NCI-H1694 treated with DMSO at 0.1 percent for 48 hours (cell line): Measurements from ENCODE around the gene RFTN2.
"Not testable (repeated sequence)": the region's sequence is repeated elsewhere in the genome, so short reads cannot be mapped to it uniquely, and the experiment has no call there.

ENCODE experiments used
- DNase-seq: peaks from one replicate; lab custom pipeline; 2025; lab: John Stamatoyannopoulos, UW

RFTN2 gene

DNA sequence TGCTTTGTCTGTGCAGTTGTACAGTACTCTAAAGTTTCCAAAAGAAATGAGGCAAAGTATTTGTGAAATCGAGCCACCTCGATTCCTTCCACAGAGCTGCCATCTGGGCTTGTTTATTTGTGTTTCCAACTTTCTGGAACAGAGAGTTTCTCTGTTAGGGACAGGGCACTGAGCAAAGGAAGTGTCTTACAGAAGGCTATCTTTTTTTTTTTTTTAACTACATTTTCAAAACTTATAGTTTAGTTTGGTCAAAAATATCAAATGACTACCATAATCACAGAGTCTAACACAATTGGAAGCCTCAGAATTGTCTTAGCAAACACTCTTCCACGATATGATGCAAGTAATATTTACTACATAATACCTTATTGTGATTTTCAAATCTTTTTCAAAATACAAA lies 796 bp downstream of the RFTN2 start:
- DNase-seq, result no peak

DNA sequence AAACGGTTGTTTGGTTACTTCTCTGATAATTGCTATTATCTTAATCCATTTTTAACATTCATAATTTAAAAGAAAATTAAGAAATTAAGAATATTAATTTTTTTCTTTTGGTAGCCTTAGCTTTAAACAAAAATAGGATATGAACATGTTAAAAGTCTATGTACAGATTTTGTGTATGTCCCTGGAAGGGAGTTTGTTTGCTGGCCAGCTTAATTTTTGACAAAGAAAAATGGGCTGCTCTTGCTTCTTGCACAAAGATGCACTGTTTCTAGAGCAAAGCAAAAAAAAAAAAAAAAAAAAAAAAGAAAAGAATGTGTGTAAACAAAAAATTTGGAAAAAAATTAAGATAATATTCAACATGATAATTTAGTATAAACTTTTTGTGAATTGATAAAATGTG lies 1.3 kb downstream of the RFTN2 start:
- no peak for DNase-seq

DNA sequence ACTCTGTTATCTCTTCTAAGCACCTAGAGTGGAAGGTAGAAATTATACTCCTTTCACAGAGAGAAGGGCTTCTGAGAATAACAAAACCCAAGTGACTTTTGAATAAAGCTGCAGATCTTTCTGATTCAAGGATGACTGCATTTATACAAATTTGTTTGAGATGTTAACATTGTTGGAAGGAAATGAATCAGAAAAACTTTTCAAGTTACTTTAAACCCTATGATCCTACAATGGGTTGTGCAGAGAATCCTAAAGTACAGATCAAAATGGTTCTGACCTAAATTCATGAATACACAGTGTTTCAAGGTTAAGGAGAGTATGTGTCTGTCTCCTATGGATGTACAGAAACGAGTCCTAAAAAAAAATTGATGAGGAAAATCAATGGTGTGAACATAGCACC lies 1.8 kb downstream of the RFTN2 start:
- no peak for DNase-seq

- no peak for DNase-seq
Measured at GRCh38 chr2:197673106-197673505, 2.3 kb downstream of the RFTN2 start.

DNA sequence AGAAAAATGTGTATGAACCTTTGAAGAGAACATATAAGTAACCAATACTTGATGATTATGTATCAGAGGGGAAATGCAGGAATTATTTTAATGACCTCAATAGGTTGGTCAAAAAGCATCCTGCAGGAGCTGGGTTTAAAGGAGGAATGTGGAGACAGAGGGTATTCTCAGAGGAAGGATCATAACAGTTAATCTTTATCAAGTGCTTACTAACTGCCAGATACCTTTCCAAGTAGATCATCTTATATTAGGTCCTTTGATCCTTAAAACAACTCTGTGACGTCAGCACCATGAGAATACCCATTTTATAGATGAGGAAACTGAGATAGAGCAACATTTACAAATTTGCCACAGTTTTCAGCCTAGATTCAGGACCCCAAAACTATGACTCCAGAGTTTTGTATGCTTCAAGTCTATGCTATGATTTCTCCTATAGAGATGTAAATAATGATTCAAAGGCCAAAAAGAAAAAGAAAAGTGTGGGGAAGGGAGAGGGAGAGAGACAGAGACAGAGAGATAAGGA lies 3.0 kb downstream of the RFTN2 start:
- DNase-seq, result no peak

DNA sequence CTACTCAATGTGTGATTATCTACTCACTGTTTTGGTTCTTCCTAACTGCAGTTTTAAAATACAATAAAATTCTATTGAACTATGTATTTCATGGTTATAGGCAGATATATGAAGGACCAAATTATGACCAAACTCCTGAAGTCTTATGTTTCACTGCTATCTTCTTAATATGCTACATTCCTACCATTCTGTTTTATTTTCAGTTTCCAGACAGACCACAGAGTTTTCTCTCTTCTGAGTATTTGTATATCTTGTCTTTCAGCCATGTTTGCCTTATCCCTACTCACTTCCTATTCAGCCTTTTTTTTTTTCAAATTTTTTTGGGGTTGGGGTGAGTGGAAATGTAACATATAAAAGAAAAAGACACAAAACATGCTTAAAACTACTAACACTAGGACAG lies 6.3 kb downstream of the RFTN2 start:
- DNase-seq, result no peak

DNA sequence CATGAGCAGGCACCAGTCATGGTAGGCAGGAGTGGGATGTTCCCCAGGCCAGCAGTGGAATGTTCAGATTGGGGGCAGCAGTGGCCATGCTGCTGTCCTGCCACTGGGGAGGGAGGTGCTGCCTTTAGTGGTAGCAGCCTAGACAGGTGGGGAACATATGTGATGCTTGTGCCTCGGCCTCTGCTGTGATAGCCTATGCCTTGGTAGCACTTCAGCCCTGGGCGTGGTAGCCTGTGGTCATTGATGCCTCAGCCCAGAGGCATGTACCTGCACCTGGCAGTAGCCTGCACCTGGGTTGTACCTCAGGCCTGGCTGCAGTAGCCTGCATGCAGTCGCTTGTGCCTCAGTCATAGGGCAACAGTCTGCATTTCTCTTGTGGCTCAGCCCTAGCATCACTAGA lies 7.1 kb downstream of the RFTN2 start:
- no peak for DNase-seq

- DNase-seq, result no peak
Measured at GRCh38 chr2:197666277-197666676, 9.1 kb downstream of the RFTN2 start.

GRCh38 chr2:197661626-197662025 lies 13.8 kb downstream of the RFTN2 start:
- no peak for DNase-seq

- no peak for DNase-seq
Measured at GRCh38 chr2:197657562-197657961, 17.8 kb downstream of the RFTN2 start.

DNA sequence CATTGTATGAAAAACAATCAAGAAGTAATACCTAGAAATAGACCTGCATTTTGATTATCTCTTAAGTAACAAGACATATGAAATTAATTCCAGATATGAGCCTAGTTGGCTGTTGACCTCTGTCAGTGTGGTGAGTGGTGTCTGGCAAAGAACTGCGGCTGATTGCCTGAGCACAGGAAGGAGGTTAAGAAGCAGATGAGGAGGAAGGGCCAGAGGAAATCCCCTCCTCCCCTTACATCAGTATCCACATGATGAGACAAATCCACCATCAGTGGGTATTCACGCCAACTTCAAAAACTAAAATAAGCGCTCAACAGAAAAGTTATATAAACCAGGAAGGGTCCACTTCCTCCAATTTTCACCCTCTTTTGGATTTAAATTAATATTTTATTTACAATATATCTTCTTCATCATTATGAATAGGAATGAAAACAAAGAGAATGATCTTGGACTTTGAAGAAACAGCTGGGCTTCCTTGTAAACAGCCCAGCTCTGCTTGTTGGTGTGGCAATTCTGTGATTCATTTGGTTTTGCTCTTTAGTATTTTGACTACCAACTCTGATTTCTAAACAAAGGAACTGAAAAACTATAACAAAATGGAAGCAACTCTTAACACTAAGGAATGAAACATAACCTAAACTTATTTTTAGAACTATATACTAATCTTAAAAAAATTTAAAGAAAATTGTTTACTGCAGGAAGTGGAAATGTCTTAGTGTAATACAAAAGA lies 27.3 kb downstream of the RFTN2 start:
- no peak for DNase-seq

DNA sequence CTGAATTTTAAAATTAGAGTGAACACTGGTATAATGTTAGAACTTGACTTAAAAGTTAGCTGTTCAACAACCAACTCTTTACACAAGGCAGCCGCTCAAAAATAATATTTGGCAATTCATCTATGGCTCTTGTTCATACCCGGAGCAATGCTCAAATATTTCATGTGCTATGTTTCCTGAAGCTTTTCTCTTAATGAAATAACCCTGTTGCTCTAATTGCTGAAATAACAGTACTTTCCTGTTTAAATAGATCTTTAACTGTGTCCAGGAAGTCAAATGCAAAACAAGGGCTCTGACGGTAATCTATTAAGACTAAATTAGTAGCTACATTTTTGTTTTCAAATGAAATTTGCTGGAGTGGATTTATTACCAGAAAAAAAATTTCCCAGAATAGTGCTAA lies 33.7 kb downstream of the RFTN2 start:
- no peak for DNase-seq

GRCh38 chr2:197640571-197641122 lies 34.7 kb downstream of the RFTN2 start:
- DNase-seq, result not testable (repeated sequence)

DNA sequence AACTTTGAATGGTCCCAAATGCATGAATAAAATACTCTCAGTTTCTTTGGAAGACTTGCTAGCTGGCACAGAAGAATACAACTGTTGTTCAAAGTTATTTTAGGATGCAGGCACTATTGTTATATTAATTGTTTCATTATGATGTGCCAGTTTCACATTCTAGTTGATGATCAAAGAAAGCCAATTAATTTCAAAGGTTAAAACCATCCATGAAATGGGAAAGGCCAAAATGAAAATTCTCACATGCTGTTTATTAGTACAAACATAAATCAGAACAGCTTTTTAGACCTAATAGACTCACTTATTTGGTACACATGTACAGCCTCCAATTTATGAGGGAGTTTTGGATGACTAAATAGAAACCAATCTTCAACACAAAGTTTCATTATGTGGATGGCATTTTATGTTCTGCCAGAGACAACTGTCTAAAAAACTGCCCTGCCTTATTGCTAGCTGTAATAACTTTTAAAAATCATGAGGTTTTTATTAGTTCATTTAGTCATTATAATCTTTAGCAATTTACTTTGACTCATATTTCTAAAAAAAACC lies 42.2 kb downstream of the RFTN2 start:
- DNase-seq, result no peak

GRCh38 chr2:197628043-197628500 lies 47.3 kb downstream of the RFTN2 start:
- DNase-seq, result no peak

DNA sequence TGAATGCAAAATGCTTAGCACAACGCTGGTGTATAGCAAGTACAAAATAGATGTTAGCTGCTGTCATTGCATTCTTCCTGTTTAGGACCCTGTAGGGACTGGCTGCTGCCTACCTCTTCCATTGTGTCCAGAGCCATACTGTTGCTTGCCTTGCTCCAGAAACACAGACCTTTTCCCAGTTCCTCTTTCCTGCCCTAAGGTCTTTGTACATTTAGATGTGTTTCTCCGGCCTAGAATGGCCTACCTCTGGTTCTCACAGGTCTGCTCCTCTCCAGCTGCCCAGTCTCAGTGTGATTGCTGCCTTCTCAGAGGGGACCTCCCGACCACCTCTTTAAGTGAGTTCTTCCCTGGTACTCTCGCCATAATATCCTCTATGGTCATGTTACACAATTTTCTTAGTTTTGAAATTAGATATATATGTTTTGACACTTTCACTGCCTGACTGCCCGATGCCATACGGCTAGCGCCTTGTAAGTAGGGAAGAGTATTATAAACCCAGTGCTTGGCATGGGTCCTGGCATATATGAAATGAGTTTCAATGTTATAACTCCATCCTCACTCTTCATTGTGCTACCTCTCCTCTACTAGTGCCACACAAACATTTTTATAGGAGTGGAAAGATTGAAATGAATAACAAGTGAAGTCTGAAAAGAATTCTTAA lies 48.3 kb downstream of the RFTN2 start:
- no peak for DNase-seq

GRCh38 chr2:197620133-197620532 lies 55.3 kb downstream of the RFTN2 start:
- DNase-seq, result no peak

DNA sequence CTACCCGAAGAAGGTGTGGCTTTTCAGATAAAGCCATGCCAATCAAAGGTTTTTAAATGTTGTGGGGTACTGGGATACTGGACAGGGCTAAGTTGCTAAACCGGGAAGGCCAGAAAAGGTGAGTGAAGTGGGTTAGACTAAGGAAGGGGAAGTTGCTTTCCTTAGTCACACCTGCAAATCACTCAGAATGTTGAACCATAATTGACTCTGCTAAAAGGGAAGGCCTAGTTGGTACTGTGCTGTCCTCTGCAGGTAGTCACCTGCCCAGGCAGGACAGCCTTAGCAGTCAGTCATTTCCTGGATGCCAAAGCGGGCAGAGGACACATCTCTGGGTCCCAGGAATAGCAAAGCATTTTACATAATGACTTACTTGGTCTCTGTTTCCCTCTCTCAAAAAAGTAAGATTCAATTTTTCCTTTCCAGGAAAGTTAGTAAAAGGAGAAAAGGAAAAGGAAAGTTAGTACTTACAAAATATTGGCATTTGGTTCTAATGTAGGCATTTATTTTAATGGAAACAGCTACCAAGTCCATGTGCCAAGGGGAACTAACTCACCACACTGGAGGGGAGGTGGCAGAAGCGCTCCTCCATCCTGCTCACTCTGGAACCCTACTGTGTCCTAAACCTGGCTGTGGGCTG lies 60.3 kb downstream of the RFTN2 start:
- no peak for DNase-seq

DNA sequence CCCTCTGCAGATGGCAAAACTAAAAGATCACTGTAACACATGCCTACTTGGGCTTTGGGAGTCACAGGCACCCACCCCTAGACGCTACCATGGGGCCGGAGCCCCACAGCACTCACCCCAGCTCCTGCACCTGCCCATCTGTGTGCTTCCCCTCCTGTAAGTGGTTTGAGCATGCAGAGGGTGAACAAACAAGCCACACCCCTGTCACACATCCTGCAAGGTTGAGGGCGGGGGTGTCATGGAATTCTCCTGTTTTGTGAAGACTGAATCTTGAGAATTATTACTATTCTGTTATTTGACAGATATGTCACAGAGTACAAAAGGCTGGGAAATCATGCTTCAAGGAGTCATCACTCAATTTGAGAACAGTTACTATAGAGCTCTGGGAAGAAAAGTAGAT lies 60.9 kb downstream of the RFTN2 start:
- no peak for DNase-seq

- no peak for DNase-seq
Measured at GRCh38 chr2:197613509-197613987, 61.8 kb downstream of the RFTN2 start.

DNA sequence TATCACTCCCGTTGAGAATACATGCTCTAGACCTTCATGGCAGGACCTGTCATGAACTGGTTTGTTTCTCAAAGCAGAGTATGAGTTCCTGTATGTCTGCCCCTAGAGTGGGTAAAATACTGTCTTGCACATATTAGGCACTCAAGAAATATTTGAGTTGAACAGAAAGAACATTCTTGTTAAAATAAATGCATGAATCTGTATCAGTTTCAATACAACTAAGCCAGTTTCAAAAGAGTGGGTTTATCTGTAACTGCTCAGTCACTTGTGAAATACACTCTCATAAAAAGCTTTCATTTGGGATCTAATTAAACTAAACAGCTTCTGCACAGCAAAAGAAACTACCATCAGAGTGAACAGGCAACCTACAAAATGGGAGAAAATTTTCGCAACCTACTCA lies 69.2 kb downstream of the RFTN2 start:
- no peak for DNase-seq

- no peak for DNase-seq
Measured at GRCh38 chr2:197604117-197604860, 71.1 kb downstream of the RFTN2 start.
